Pancreas (tissue), 10 donors: Measurements from ENCODE around the gene PMAIP1. TPM values are rescaled to one million over a fixed set of nuclear protein-coding genes. Genes with fewer than 3 reads are reported as not detected.

Experiments
- ATAC-seq, 4 donors: fragments of 200-7000 bp; cut with Tn5 transposase; one replicate each; pipeline versions ENCODE4 v1.8.0 to v1.9.1; 2020; ENCODE audit warnings: mild to moderate bottlenecking in 4 of 4, moderate library complexity in 4 of 4
- DNase-seq, 6 donors: peaks; one replicate each; pipeline ENCODE4 v3.0.0-alpha.2; 2020
- FAIRE-seq: peaks from 2 replicates; lab custom pipeline; 2012; peaks lifted over from hg19 to GRCh38; lab: Jason Lieb, UNC
- H3K27ac ChIP-seq, 4 donors: fragments of 200-600 bp; sonication (generic); 1 replicate in 3 of 4; 2 replicates in 1 of 4; pipeline versions ENCODE4 v1.5.0 to v1.8.0; 2020
- H3K27me3 ChIP-seq, 4 donors: fragments of 200-600 bp; one replicate each; pipeline ENCODE4 v1.8.0; 2021
- H3K36me3 ChIP-seq, 3 donors: fragments of 200-600 bp; sonication (generic) in 1 of 3; one replicate each; pipeline versions ENCODE4 v1.5.0 to v1.8.0; 2020 to 2021
- H3K4me1 ChIP-seq, 3 donors: fragments of 200-600 bp; one replicate each; pipeline ENCODE4 v1.8.0; 2021
- H3K4me3 ChIP-seq, 4 donors: fragments of 200-600 bp; sonication (generic) in 2 of 4; one replicate each; pipeline versions ENCODE4 v1.5.0 to v1.8.0; 2020 to 2021
- H3K9me3 ChIP-seq, 4 donors: fragments of 200-600 bp; one replicate each; pipeline ENCODE4 v1.8.0; 2021
- WGBS, 2 donors: extraction: QIAGEN DNeasy Blood & Tissue Kit; methylation state at CpG; one replicate each; pipeline ENCODE4 v1.1.7; 2013; 5-methylcytosine and 5-hydroxymethylcytosine counted together
- intact Hi-C, 3 donors: fragments of 100-400 bp; cut with DNase I; formaldehyde crosslinking; loops; one replicate each; pipeline versions ENCODE4 v1.11.1 to v1.14.2; 2022
- polyA plus RNA-seq, 2 donors: library from polyadenylated mRNA; stranded (reverse); fragments of 200-250 nt; gene quantifications; one replicate each; pipeline ENCODE4 v1.2.3, GENCODE V29; 2013
- total RNA-seq, 6 donors: library from RNA; stranded (reverse); fragmentation: NEBNext Ultra II Directional in 4 of 6; extraction: Animal tissue kit (Norgen Biotek cat#: 25700) in 4 of 6; gene quantifications; one replicate each; pipeline versions ENCODE4 v1.2.1 to v1.2.4, GENCODE V29; 2021 to 2023
- TF ChIP-seq, protein P1 (sequence below), 4 donors: fragments of 200-600 bp; sonication (generic) in 3 of 4; IDR thresholded peaks; one replicate each; pipeline versions ENCODE4 v1.5.0 to v1.8.0; 2021; ENCODE audit warnings: antibody characterized with exemption in 4 of 4
- donor health status: healthy with polysubstance abuse.
- donor health status: DM: no; HTN: no; CAD: no; lungs with moderate emphysema.
- donor health status: DM: no; HTN: no; CAD: no.
- donor health status: control.
- donor health status: control.
- donor health status: Bipolar disorder and iron deficiency.
- donor health status: DM: yes; HTN: yes; CAD: no.
- donor health status: DM: no; HTN: no; CAD: no.
- donor health status: DM: no; HTN: no; CAD: no.
- donor health status: DM: yes; HTN: yes; CAD: no.

Gene PMAIP1
- total and polyA plus RNA-seq, 8 donors = 0.16 to 2.4 (median 0.65) TPM

DNA sequence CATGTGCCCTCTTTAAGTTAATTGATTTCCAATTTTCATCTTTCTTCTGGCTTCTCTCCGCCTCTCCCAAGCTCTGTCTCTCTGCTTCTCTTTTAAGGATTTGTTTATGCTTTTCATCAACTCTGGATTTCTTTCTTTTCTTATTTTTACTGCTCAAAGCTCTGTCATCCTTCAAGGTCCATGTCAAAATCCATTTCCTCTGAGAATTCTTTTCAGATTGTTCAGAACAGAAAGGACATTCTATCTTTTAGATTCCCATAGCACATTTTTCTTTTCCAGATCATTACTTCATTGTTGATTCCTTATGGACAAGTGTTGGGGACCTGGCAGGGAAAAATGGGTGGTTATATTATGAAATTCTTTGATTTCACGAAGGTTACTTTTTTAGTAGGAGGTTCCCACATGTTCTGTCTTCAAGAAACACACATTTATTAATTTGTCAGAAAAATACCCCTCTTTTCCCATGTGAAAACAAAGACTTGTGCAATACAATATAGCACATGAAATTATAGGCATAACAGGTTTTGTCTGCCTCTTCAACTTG, 12.3 kb downstream of the PMAIP1 start:
- ATAC-seq (no peak), DNase-seq (no peak), FAIRE-seq (no peak)
- Histone ChIP-seq H3K27me3 (peaks cover 0 to 15% (median 2%) of the 10 kb centered on the region in 4 donors), H3K27ac (no peak overlapping the region), H3K36me3 (no peaks in the 10 kb centered on the region), H3K4me1 (no peaks in the 10 kb centered on the region), H3K4me3 (no peak overlapping the region), H3K9me3 (no peaks in the 10 kb centered on the region)
- TF ChIP-seq, protein P1, sequence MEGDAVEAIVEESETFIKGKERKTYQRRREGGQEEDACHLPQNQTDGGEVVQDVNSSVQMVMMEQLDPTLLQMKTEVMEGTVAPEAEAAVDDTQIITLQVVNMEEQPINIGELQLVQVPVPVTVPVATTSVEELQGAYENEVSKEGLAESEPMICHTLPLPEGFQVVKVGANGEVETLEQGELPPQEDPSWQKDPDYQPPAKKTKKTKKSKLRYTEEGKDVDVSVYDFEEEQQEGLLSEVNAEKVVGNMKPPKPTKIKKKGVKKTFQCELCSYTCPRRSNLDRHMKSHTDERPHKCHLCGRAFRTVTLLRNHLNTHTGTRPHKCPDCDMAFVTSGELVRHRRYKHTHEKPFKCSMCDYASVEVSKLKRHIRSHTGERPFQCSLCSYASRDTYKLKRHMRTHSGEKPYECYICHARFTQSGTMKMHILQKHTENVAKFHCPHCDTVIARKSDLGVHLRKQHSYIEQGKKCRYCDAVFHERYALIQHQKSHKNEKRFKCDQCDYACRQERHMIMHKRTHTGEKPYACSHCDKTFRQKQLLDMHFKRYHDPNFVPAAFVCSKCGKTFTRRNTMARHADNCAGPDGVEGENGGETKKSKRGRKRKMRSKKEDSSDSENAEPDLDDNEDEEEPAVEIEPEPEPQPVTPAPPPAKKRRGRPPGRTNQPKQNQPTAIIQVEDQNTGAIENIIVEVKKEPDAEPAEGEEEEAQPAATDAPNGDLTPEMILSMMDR (IDR thresholded peaks at IDR 0.05) = no peak
- WGBS, 2 donors = 67 to 71% methylated on average over 2 of the region's 2 CpGs
- intact Hi-C loops = no loop called here

GRCh38 chr18:59915606-59916005, 15.8 kb downstream of the PMAIP1 start:
- H3K4me3 ChIP-seq = no peak overlapping the region
- ATAC-seq (no peak), FAIRE-seq (no peak), DNase-seq (no peak)
- no peaks in the 10 kb centered on the region for H3K4me1 ChIP-seq
- H3K27me3 ChIP-seq = no peaks in the 10 kb centered on the region
- no peak overlapping the region for H3K27ac ChIP-seq
- TF ChIP-seq, protein P1 (IDR thresholded peaks at IDR 0.05) = no peak
- H3K36me3 ChIP-seq = no peaks in the 10 kb centered on the region
- 89 to 90% methylated on average over 6 of the region's 6 CpGs for WGBS, 2 donors
- H3K9me3 ChIP-seq = no peaks in the 10 kb centered on the region
- intact Hi-C loops = no loop called here

DNA sequence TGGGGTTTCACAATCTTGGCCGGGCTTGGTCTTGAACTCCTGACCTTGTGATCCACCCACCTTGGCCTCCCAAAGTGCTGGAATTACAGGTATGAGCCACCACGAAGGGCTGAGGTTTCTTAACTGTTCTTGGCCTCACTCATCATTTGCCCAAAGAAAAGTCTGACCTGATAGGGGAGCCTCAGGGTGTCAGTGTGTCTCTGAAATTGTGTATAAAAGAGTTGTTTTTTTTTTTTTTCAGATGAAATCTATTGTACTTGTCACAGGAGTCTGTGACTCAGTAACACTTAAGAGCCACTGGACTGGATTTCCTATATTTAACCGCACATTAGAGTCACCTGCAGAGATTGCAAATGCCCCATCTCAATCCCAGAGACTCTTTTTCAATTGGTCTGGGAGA, 16.9 kb downstream of the PMAIP1 start:
- ATAC-seq = no peak

DNA sequence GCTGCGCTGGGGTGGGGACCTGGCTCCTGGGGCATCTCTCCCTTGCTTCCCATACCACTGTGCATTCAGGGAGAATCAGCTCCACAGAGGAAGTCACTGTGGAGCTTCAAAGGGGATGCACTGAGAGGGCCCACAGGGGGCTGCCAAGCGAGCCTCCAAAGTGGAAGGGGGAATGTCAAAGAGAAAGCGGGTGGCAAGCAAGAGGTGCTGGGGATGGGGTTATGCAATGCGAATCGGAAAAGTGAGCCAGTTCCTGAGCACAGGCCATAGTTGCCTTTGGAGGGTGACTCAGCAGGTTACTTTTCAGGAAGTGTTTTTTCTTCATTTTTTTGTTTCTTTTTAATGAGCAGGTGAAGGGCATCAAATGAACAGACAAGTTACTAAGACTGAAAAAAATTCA, 17.6 kb downstream of the PMAIP1 start:
- TF ChIP-seq, protein P1 (IDR thresholded peaks at IDR 0.05) = no peak
- Histone ChIP-seq H3K9me3 (no peaks in the 10 kb centered on the region), H3K36me3 (no peaks in the 10 kb centered on the region), H3K4me1 (no peaks in the 10 kb centered on the region), H3K4me3 (no peak overlapping the region), H3K27ac (no peak overlapping the region), H3K27me3 (no peaks in the 10 kb centered on the region)
- ATAC-seq = peak in 2 of 4 donors; percentile 54 to 73
- 84 to 85% methylated on average over 5 of the region's 5 CpGs for WGBS, 2 donors
- DNase-seq = no peak
- intact Hi-C loops = no loop called here
- no peak for FAIRE-seq

More for the DNA sequence above, 16.9 kb downstream of the PMAIP1 start:
- Histone ChIP-seq H3K4me1 (no peaks in the 10 kb centered on the region), H3K36me3 (no peaks in the 10 kb centered on the region), H3K27me3 (no peaks in the 10 kb centered on the region), H3K27ac (no peak overlapping the region), H3K4me3 (no peak overlapping the region), H3K9me3 (no peaks in the 10 kb centered on the region)
- intact Hi-C loops = no loop called here
- WGBS, 2 donors = 78% methylated on average over 3 of the region's 3 CpGs
- TF ChIP-seq, protein P1 (IDR thresholded peaks at IDR 0.05) = no peak
- FAIRE-seq (no peak), DNase-seq (no peak)

GRCh38 chr18:59918320-59918755, 18.5 kb downstream of the PMAIP1 start:
- no peaks in the 10 kb centered on the region for H3K9me3 ChIP-seq
- FAIRE-seq = no peak
- H3K36me3 ChIP-seq = no peaks in the 10 kb centered on the region
- intact Hi-C loops = no loop called here
- no peaks in the 10 kb centered on the region for H3K4me1 ChIP-seq
- DNase-seq = no peak
- 71 to 75% methylated on average over 9 of the region's 9 CpGs for WGBS, 2 donors
- no peaks in the 10 kb centered on the region for H3K27me3 ChIP-seq
- no peak overlapping the region for H3K4me3 ChIP-seq
- no peak overlapping the region for H3K27ac ChIP-seq
- TF ChIP-seq, protein P1 (IDR thresholded peaks at IDR 0.05) = no peak
- peak in 2 of 4 donors; percentile 30 to 64 for ATAC-seq
